HCT116 (cell line): Measurements from ENCODE around the gene GPR151. TPM values are rescaled to one million over a fixed set of nuclear protein-coding genes. Genes with fewer than 3 reads are reported as not detected.

Experiments used
- ATAC-seq: fragments of 200-7000 bp; cut with Tn5 transposase; 2 replicates; pipeline ENCODE4 v1.9.1; 2020; ENCODE audit warnings: mild to moderate bottlenecking, moderate library complexity
- BruUV-seq: library from RNA; stranded (reverse); fragments of 400-500 nt; replicated peaks from 2 replicates; lab custom pipeline; 2021; lab: Mats Ljungman, UMichigan
- CTCF ChIA-PET: fragments of 300-600 bp; sonication (Branson Sonifier 250); formaldehyde crosslinking; loops from one replicate; lab custom pipeline; 2021; ENCODE audit warnings: antibody characterized with exemption; lab: Charles Lee
- POLR2A ChIA-PET: fragments of 300-600, 350-600 bp; sonication (Branson Sonifier 250); formaldehyde crosslinking; loops from one replicate; lab custom pipeline; 2021; ENCODE audit warnings: antibody characterized with exemption; lab: Charles Lee
- RAD21 ChIA-PET, 2 experiments: fragments of 300-600 bp; sonication (Branson Sonifier 250); formaldehyde crosslinking; loops; one replicate each; lab custom pipeline; 2023; ENCODE audit warnings: low total read pairs in 2 of 2; ENCODE audit not compliant: uncharacterized antibody in 2 of 2, unreplicated experiment in 2 of 2, low non-redundant PET in 1 of 2; lab: Charles Lee
- DNase-seq: peaks from one replicate; pipeline ENCODE4 v3.0.0-alpha.2; 2010; ENCODE audit warnings: low read depth, low spot score
- H2AFZ ChIP-seq: fragments of 200-600 bp; shearing (Covaris generic), sonication (generic); 2 replicates; pipeline ENCODE4 v1.6.1; 2017; ENCODE audit warnings: low read depth, mixed run types, mixed read lengths, antibody characterized with exemption, low read length; ENCODE audit not compliant: poor library complexity, severe bottlenecking
- H3K27ac ChIP-seq: 2 replicates; pipeline ENCODE4 v1.5.1; 2012; ENCODE audit warnings: low read depth, low read length
- H3K27me3 ChIP-seq: fragments of 200-600 bp; sonication (generic); 2 replicates; pipeline ENCODE4 v1.6.1; 2016; ENCODE audit warnings: mixed run types, low read length, mixed read lengths; ENCODE audit not compliant: insufficient read depth
- H3K36me3 ChIP-seq, 2 experiments: fragments of 200-500 bp in 1 of 2; fragments of 200-600 bp in 1 of 2; sonication (Bioruptor generic) in 1 of 2; sonication (generic) in 1 of 2; 2 replicates each; pipeline versions ENCODE4 v1.5.1 to v1.6.1; 2014 to 2016; ENCODE audit warnings: low read length in 2 of 2, inconsistent platforms in 1 of 2, mixed read lengths in 1 of 2, mixed run types in 1 of 2; ENCODE audit not compliant: insufficient read depth in 2 of 2, control insufficient read depth in 1 of 2
- H3K4me1 ChIP-seq, 2 experiments: fragments of 200-600 bp in 1 of 2; sonication (generic) in 1 of 2; 2 replicates each; pipeline versions ENCODE4 v1.5.1 to v1.6.1; 2012 to 2017; ENCODE audit warnings: low read length in 2 of 2, inconsistent platforms in 1 of 2, mild to moderate bottlenecking in 1 of 2, mixed read lengths in 1 of 2, mixed run types in 1 of 2, moderate library complexity in 1 of 2; ENCODE audit not compliant: insufficient read depth in 2 of 2, control insufficient read depth in 1 of 2
- H3K4me2 ChIP-seq: fragments of 200-600 bp; sonication (generic); 2 replicates; pipeline ENCODE4 v1.6.1; 2017; ENCODE audit warnings: mixed run types, low read length, mixed read lengths
- H3K4me3 ChIP-seq, 2 experiments: fragments of 200-600 bp in 1 of 2; sonication (generic) in 1 of 2; replicated peaks in 1 of 2; 2 replicates each; pipeline ENCODE4 v1.5.1; 2011 to 2016; ENCODE audit warnings: low read length in 2 of 2, control low read depth in 1 of 2, low read depth in 1 of 2, mild to moderate bottlenecking in 1 of 2, mixed read lengths in 1 of 2, mixed run types in 1 of 2
- H3K79me2 ChIP-seq: fragments of 200-600 bp; sonication (generic); 2 replicates; pipeline ENCODE4 v1.6.1; 2017; ENCODE audit warnings: mild to moderate bottlenecking, mixed run types, low read length, moderate library complexity, mixed read lengths; ENCODE audit not compliant: insufficient read depth
- H3K9ac ChIP-seq: fragments of 200-600 bp; sonication (generic); 2 replicates; pipeline ENCODE4 v1.6.1; 2016; ENCODE audit warnings: low read length, mixed read lengths
- H3K9me2 ChIP-seq: fragments of 200-600 bp; sonication (generic), shearing (Covaris generic); 2 replicates; pipeline ENCODE4 v1.6.1; 2017; ENCODE audit warnings: mixed run types, mild to moderate bottlenecking, moderate library complexity; ENCODE audit not compliant: insufficient read depth
- H3K9me3 ChIP-seq, 2 experiments: fragments of 200-500 bp in 1 of 2; fragments of 200-600 bp in 1 of 2; sonication (Bioruptor generic) in 1 of 2; sonication (generic) in 1 of 2; 2 replicates each; pipeline ENCODE4 v1.6.1; 2014 to 2017; ENCODE audit warnings: low read length in 2 of 2, mixed read lengths in 2 of 2, inconsistent platforms in 1 of 2, low read depth in 1 of 2, mild to moderate bottlenecking in 1 of 2, mixed run types in 1 of 2, moderate library complexity in 1 of 2; ENCODE audit not compliant: control insufficient read depth in 1 of 2, insufficient read depth in 1 of 2
- H4K20me1 ChIP-seq: fragments of 200-600 bp; sonication (generic), shearing (Covaris generic); 2 replicates; pipeline ENCODE4 v1.6.1; 2017; ENCODE audit warnings: mixed run types, mild to moderate bottlenecking, moderate library complexity; ENCODE audit not compliant: insufficient read depth
- CBX3 ChIP-seq: IDR thresholded peaks from 2 replicates; pipeline ENCODE4 v1.6.1; 2012; ENCODE audit warnings: low read depth
- ELF1 ChIP-seq: IDR thresholded peaks from 2 replicates; pipeline ENCODE4 v1.6.1; 2012; ENCODE audit warnings: low read depth, borderline replicate concordance
- EZH2 ChIP-seq: fragments of 200-600 bp; sonication (generic); IDR thresholded peaks from 2 replicates; pipeline ENCODE4 v1.6.1; 2017; ENCODE audit warnings: antibody characterized with exemption, mixed run types
- FOSL1 ChIP-seq: IDR thresholded peaks from 2 replicates; pipeline ENCODE4 v1.6.1; 2012; ENCODE audit warnings: low read depth
- intact Hi-C: fragments of 100-400 bp; cut with micrococcal nuclease; formaldehyde crosslinking; loops from 2 replicates; pipeline ENCODE4 v1.10.0; 2022
- total RNA-seq: library from RNA; stranded (reverse); gene quantifications from one replicate; pipeline ENCODE4 v1.2.1, GENCODE V29; 2021; ENCODE audit not compliant: unreplicated experiment
- TF ChIP-seq, protein P1 (sequence below), 3 experiments: fragments of 200-600 bp in 1 of 3; sonication (generic) in 1 of 3; IDR thresholded peaks in 2 of 3; conservative IDR thresholded peaks in 1 of 3; 2 replicates each; pipeline ENCODE4 v1.5.1; 2012 to 2017; ENCODE audit warnings: low read depth in 2 of 3, low read length in 2 of 3, antibody characterized with exemption in 1 of 3, borderline replicate concordance in 1 of 3, control low read depth in 1 of 3, mild to moderate bottlenecking in 1 of 3, mixed read lengths in 1 of 3, mixed run types in 1 of 3, moderate library complexity in 1 of 3; ENCODE audit not compliant: insufficient read depth in 1 of 3
- TF ChIP-seq, protein P2 (sequence below): IDR thresholded peaks from 2 replicates; pipeline ENCODE4 v1.6.1; 2011; ENCODE audit warnings: mild to moderate bottlenecking, low read length, moderate library complexity; ENCODE audit not compliant: insufficient replicate concordance; ENCODE audit errors: extremely low read depth
- TF ChIP-seq, protein P3 (sequence below): IDR thresholded peaks from 2 replicates; pipeline ENCODE4 v1.6.1; 2012

GPR151 gene
- total RNA-seq, 1 experiment from 2014 or later: not detected

DNA sequence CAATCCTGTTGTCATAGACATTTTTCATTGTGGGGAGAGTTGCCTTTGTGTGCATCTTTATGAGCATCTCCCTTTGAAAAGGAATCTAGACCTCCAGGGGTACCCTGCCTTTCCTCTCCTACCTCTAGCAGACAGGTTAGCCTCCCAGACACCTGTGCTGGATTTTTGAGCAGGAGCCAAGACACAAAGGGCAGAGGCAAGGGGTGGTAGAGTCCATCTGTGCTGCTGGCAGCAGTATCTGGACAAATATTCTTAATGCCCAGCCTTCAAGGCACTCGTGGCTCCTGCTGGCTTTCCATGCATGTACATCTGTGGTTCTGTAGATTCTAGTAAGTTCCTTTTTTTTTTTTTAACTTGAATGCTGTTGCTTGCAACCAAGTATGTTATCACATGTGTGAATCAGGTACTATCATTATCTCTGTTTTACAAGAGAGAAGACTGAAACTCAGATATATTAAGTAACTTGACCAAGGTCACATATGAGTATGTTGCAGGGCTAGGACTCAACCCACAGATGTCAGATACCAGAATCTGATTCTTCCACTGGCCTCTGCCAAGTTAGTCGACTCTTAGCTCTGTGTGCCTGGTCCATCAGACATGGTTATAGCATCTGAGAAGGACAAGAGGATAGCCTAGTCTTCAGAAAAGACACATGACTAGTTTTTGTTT is 32.9 kb upstream of the GPR151 start:
- no peaks in the 10 kb centered on the region for H3K9me3 ChIP-seq
- no peaks in the 10 kb centered on the region for H4K20me1 ChIP-seq
- CTCF ChIA-PET: interaction anchor here (0.8 kb wide), 2 partner anchors 417 kb away, joined by 3 read pairs; no protein-coding TSS in a partner anchor
- no peaks in the 10 kb centered on the region for H3K4me1 ChIP-seq
- RAD21 ChIA-PET: no interaction called here
- no TSS peak for BruUV-seq
- H3K27me3 ChIP-seq: peaks cover 9% of the 10 kb centered on the region; the same call in 1 of the 2 replicates
- H3K27ac ChIP-seq: no peak overlapping the region
- TF ChIP-seq FOSL1 (no peak), ELF1 (no peak), EZH2 (no peak), CBX3 (no peak)
- TF ChIP-seq, protein P1, sequence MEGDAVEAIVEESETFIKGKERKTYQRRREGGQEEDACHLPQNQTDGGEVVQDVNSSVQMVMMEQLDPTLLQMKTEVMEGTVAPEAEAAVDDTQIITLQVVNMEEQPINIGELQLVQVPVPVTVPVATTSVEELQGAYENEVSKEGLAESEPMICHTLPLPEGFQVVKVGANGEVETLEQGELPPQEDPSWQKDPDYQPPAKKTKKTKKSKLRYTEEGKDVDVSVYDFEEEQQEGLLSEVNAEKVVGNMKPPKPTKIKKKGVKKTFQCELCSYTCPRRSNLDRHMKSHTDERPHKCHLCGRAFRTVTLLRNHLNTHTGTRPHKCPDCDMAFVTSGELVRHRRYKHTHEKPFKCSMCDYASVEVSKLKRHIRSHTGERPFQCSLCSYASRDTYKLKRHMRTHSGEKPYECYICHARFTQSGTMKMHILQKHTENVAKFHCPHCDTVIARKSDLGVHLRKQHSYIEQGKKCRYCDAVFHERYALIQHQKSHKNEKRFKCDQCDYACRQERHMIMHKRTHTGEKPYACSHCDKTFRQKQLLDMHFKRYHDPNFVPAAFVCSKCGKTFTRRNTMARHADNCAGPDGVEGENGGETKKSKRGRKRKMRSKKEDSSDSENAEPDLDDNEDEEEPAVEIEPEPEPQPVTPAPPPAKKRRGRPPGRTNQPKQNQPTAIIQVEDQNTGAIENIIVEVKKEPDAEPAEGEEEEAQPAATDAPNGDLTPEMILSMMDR (IDR thresholded peaks at IDR 0.05 in 2 of 3, conservative IDR thresholded peaks at IDR 0.05 in 1 of 3; ENCODE audit: borderline replicate concordance in 1 of 3, insufficient read depth in 1 of 3, low read depth in 2 of 3, low read length in 2 of 3): no peak
- TF ChIP-seq, protein P2, sequence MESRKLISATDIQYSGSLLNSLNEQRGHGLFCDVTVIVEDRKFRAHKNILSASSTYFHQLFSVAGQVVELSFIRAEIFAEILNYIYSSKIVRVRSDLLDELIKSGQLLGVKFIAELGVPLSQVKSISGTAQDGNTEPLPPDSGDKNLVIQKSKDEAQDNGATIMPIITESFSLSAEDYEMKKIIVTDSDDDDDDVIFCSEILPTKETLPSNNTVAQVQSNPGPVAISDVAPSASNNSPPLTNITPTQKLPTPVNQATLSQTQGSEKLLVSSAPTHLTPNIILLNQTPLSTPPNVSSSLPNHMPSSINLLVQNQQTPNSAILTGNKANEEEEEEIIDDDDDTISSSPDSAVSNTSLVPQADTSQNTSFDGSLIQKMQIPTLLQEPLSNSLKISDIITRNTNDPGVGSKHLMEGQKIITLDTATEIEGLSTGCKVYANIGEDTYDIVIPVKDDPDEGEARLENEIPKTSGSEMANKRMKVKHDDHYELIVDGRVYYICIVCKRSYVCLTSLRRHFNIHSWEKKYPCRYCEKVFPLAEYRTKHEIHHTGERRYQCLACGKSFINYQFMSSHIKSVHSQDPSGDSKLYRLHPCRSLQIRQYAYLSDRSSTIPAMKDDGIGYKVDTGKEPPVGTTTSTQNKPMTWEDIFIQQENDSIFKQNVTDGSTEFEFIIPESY: no peak
- TF ChIP-seq, protein P3, sequence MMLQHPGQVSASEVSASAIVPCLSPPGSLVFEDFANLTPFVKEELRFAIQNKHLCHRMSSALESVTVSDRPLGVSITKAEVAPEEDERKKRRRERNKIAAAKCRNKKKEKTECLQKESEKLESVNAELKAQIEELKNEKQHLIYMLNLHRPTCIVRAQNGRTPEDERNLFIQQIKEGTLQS: no peak
- TF ChIP-seq, all 23 proteins: peak for 0
- Histone ChIP-seq H3K4me3 (no peak overlapping the region), H3K79me2 (no peaks in the 10 kb centered on the region), H3K4me2 (no peak overlapping the region), H2AFZ (no peak overlapping the region), H3K9me2 (no peaks in the 10 kb centered on the region), H3K36me3 (no peaks in the 10 kb centered on the region), H3K9ac (no peak overlapping the region)
- POLR2A ChIA-PET: no interaction called here
- intact Hi-C loops: no loop called here
- no peak for ATAC-seq
- DNase-seq: no peak
